ENCODE results near the gene PDGFC. TPM values are rescaled to one million over a fixed set of nuclear protein-coding genes. Genes with fewer than 3 reads are reported as not detected.

Gene PDGFC
- total RNA-seq, 1 experiment from 2014 or later = 4.5 TPM

- Histone ChIP-seq H3K79me1 (ENCODE audit: insufficient read depth, low read depth, low read length, poor library complexity, severe bottlenecking) (no peaks in the 10 kb centered on the region), H3T11ph (ENCODE audit: low read length) (no peak overlapping the region), H3K27ac (ENCODE audit: insufficient read length, low read depth, low read length) (no peak overlapping the region), H4K91ac (ENCODE audit: insufficient read length, low read depth, low read length) (no peak overlapping the region), H3K27me3 (ENCODE audit: insufficient read depth, low read length) (no peaks in the 10 kb centered on the region), H2AK5ac (ENCODE audit: insufficient read length, low read length) (no peak overlapping the region), H3K56ac (ENCODE audit: insufficient read length, low read depth, low read length) (no peak overlapping the region), H3K4me2 (ENCODE audit: insufficient read depth, insufficient read length, low read length) (no peak overlapping the region), H2BK120ac (ENCODE audit: low read depth, low read length, poor library complexity, severe bottlenecking) (no peak overlapping the region), H3K23ac (ENCODE audit: insufficient read length, low read depth, low read length) (no peak overlapping the region), H2BK5ac (ENCODE audit: insufficient read length, low read length) (no peak overlapping the region), H2BK15ac (ENCODE audit: low read depth, low read length) (no peak overlapping the region), H4K8ac (replicated peaks; ENCODE audit: insufficient read length, low read depth, low read length) (no peak overlapping the region), H3K4me1 (ENCODE audit: insufficient read depth, low read length) (no peaks in the 10 kb centered on the region), H4K5ac (ENCODE audit: insufficient read length, low read depth, low read length) (no peak overlapping the region), H2BK12ac (ENCODE audit: insufficient read length, low read depth, low read length) (no peak overlapping the region), H4K20me1 (ENCODE audit: control insufficient read depth, insufficient read depth, insufficient read length) (no peaks in the 10 kb centered on the region), H3K23me2 (ENCODE audit: insufficient read length, low read depth, low read length, poor library complexity, severe bottlenecking) (no peaks in the 10 kb centered on the region), H3K9me3 (ENCODE audit: control insufficient read depth, low read depth, low read length) (peaks cover 5% of the 10 kb centered on the region), H3K79me2 (ENCODE audit: insufficient read depth, low read length) (no peaks in the 10 kb centered on the region), H3K9ac (ENCODE audit: extremely low read depth, insufficient read length, low read length) (no peak overlapping the region), H2AFZ (ENCODE audit: low read length) (no peak overlapping the region), H3K18ac (ENCODE audit: insufficient read length, low read depth, low read length) (no peak overlapping the region), H3K14ac (ENCODE audit: insufficient read depth, low read length) (no peak overlapping the region), H3K4ac (ENCODE audit: low read depth, low read length) (no peak overlapping the region), H2BK20ac (ENCODE audit: low read depth, low read length, poor library complexity, severe bottlenecking) (no peak overlapping the region)
- TF ChIP-seq, protein P1, sequence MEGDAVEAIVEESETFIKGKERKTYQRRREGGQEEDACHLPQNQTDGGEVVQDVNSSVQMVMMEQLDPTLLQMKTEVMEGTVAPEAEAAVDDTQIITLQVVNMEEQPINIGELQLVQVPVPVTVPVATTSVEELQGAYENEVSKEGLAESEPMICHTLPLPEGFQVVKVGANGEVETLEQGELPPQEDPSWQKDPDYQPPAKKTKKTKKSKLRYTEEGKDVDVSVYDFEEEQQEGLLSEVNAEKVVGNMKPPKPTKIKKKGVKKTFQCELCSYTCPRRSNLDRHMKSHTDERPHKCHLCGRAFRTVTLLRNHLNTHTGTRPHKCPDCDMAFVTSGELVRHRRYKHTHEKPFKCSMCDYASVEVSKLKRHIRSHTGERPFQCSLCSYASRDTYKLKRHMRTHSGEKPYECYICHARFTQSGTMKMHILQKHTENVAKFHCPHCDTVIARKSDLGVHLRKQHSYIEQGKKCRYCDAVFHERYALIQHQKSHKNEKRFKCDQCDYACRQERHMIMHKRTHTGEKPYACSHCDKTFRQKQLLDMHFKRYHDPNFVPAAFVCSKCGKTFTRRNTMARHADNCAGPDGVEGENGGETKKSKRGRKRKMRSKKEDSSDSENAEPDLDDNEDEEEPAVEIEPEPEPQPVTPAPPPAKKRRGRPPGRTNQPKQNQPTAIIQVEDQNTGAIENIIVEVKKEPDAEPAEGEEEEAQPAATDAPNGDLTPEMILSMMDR (conservative IDR thresholded peaks at IDR 0.05) = no peak
- no peak overlapping the region for H3K27ac Mint-ChIP-seq
- peaks cover 0 to 13% (median 8%) of the 10 kb centered on the region in 3 experiments for H3K36me3 Mint-ChIP-seq (ENCODE audit: insufficient read depth in 1 of 3, low read depth in 3 of 3)
- H3K27me3 Mint-ChIP-seq (ENCODE audit: low read depth) = peaks cover 2% of the 10 kb centered on the region; the same call in 1 of the 2 replicates
- no peak for DNase-seq
- H3K4me3 Mint-ChIP-seq = no peak overlapping the region
- no CpG with 5 or more reads among the region's 2 CpGs for WGBS (ENCODE audit: extremely low coverage, insufficient read length, low lambda C conversion rate)
- no peaks in the 10 kb centered on the region for H3K4me1 Mint-ChIP-seq
- H3K9me3 Mint-ChIP-seq = peaks cover 20 to 27% of the 10 kb centered on the region in 2 experiments
These were observed 21.3 kb upstream of the PDGFC start for GRCh38 chr4:156992943-156993342.
